Fibroblast of the conjunctiva (primary cell): ENCODE measurements around the gene RFC1.
"Not testable (repeated sequence)": the region's sequence is repeated elsewhere in the genome, so short reads cannot be mapped to it uniquely, and the experiment has no call there.

ENCODE experiments used
- DNase-seq: peaks from one replicate; pipeline ENCODE4 v3.0.0-alpha.2; 2010; ENCODE audit warnings: low read depth

The RFC1 gene

DNA sequence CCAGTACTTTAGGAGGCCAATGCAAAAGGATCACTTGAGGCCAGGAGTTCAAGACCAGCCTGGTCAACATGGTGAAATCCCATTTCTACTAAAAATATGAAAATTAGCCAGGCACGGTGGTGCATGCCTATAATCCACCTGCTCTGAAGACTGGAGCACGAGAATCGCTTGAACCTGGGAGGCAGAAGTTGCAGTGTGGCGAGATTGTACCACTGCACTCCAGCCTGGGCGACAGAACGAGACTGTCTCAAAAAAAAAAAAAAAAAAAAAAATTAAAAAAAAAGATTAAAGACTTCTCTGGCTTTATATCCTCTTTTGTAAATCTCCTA, 13.0 kb downstream of the RFC1 start:
- DNase-seq, result not testable (repeated sequence)

DNA sequence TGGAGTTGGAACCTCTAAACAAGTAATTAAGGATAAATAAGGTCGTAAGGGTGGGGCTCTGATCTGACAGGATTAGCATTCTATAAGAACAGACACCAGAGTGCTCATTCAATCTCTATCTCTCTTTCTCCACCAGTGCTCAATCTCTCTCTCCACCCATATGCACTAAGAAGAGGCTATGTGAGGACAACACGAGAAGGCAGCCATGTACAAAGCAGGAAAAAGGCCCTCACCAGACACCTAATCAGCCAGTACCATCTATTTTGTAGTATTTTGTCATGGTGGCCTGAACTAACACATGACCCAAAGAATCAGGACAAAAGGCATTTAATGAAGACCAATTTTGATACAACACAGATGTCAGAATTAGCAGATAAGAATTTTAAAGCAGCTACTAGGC, 16.8 kb downstream of the RFC1 start:
- no peak for DNase-seq

DNA sequence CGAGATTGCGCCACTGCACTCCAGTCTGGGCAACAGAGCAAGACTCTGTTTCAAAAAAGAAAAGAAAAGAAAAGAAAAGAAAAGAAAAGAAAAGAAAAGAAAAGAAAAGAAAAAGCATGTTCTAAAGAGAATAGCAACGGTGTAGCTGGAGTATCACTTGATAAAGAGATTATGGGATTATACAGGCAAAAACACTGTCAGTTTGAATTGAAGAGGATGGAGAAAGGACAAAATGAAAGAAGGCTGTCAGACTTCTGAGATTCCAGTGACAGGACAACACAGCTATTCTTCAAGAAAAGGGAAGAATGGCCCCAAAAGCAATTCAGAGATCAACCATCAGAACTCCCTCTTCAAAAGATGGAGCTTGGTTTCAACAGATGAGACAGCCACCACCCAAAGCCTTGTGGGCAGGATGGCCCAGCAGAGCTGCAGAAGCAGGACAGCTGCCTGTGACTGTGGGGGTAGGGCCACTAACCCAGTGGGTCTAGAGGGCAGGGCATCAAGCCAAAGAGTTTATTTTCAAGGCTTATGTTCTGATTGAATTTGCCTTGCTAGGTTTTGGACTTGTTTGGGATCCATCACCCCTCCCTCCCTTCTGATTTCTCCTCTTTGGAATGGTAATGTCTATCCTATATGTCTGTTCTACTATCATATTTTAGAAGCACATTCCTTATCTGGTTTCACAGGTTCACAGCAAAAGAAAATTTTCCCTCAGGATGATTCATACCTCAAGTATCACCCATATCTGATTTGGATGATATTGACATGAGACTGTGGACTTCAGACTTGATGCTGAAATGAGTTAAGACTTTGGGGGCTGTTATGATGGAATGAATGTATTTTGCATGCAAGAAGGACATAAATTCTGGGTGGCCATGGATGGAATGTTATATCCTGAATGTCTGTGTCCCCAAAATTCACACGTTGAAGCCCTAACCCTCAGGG, 17.5 kb downstream of the RFC1 start:
- DNase-seq, result no peak

DNA sequence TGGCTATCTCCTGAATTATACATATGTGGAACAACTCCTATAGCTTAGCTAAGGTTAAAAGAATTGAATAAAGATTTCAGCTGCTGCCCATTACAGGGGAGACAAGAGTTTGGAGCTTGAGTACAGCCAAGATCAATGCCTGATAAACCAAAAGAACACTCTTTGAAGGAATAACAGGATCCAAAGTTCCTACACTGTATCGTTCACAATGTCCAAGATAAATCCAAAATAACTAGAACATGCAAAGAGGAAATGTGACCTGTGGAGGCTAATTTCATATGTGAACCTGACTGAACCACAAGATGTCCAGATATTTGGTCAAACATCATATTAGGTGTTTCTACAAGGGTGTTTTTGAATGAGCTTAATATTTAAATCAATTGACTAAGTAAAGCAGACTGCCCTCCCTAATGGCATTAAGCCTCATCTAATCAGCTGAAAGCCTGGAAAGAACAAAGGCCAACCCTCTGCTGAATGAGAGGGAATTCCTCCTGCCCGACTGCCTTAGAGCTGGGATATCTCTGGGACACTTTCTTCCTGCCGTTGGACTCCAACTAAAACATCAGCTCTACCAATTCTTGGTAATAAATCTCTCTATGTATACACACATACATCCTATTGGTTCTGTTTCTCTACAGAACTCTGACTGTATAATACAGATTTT, 19.2 kb downstream of the RFC1 start:
- DNase-seq, result no peak

DNA sequence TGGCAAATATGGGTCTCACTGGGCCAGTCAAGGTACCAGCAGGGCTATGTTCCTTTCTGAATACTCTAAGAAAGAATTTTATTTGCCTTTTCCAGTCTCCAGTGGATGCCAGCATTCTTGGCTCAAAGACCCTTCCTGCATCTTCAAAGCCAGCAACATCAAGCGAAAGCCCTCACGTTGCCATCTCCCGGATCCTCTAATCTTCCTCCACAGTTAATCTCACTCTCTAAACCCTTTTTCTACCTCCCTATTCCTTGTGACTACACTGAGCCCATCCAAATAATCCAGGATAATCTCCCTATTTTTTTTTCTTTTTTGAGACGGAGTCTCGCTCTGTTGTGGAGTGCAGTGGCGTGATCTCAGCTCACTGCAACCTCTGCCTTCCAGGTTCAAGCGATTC, 23.4 kb downstream of the RFC1 start:
- no peak for DNase-seq

DNA sequence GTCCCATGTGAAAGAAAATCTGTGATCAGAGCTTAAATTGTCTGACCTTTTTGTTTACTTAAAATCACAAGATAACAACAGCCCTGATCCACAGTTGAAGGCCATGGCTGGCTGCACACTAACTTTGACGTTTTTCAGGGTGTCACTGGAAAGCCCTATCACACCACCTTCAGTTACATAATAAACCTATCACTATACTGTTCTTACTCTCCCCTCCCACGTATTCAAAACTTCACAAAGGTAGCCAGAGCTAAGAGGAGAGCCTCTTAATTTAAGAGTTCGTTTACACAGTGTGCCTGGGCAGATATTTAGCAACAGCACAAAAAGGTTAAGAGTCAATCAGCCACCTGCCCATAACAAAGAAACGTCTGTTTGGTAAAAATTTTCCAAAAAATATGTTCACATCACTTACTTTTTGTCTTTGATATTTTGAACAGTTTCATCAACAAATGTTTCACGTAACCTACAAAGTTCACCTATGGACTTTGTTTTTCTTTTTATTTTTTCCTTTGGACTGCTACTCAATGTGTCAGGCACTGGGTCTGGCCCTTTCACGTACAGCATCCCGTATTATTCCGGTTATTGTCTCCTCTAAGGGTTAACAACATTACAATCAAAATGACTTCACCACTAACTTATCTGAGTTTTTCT, 25.0 kb downstream of the RFC1 start:
- DNase-seq, result no peak

DNA sequence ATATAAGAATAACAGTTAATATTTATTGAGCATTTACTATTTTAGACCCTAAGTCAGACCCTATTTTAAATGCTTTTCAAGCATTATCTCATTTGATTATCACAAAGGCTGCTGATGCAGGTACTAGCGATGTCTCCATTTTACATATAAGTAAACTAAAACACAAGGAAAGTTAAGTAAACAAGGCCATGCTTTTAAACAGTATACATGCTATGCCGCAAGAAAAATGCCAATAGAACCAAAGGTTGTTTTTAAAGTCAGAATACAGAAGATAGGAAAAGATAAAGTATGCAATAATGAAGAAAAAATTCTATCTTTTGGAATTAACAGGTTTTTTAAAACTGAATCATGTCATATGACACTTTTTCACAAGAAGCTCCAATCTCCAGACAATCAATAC, 26.2 kb downstream of the RFC1 start:
- DNase-seq, result no peak

DNA sequence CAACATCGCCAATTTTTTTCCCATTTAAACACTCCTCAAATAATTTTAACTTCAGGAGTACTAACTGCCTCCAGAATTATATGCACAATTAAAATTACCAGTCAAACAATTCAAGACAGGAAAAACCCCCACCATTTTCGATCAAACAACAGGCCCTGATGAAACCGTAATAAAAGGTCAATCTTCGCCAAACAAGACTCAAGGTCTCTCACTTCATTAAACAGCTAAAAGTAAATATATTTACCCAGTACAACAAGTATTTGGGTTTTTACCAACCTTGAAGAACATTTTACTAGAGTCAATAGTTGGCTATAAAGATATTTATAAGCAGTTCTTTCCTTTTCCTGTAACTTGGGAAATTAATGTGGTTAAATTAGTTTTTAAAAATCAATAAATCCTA, 28.3 kb downstream of the RFC1 start:
- DNase-seq, result no peak

DNA sequence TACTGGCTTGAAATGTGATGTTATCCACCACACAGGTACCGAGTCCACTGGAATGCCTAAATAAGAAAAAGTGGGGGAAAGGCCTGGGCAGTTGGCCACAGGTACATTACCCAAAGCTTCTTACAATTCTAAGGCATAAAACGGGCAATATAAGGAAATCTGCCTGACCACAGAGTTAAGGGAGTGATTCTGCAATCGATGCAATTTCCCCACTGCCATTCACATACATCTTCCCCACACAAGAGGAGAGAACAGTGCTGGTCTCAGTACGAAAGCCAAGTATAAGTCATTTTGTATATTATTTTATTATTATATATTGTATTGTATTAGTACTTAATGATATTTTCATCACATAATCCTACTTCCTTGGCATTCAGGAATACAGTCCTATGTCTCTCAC, 30.6 kb downstream of the RFC1 start:
- DNase-seq, result no peak

DNA sequence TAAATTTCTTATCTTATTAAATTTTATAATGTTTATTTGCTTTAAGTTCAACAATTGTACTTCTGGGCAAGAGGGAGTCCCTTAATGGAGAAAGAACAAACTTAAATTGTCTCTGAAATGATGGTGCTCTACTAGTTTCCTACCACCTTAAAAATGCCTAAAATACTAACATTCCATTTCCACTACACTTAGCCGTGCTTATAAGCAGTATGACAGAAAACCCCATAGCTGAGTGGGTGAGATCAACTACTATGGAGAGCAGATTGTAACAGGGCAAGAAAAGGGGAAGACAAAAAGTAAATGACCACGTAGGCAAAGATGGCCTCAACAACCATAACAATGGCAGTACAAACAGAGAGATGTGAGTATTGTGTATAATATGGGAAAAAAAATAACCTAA, 35.0 kb downstream of the RFC1 start:
- DNase-seq, result no peak

DNA sequence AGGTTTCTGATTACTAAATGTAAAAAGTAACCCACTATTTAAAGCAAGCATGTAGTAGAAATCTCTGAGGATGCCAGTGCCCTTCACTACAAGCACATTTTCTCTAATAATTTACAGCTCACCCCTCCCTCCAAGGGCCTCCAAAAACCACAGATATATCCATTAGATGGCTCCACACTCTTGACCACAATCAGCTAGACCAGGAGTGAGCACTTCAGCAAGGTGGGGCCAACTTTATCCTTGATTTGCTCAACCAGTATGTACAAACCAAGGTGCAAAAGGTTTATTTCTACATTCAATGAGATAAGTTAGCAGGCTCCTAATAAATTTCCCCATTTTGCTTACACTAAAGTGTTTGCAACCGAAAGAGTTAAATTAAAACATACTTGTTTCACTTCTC, 35.8 kb downstream of the RFC1 start:
- no peak for DNase-seq

DNA sequence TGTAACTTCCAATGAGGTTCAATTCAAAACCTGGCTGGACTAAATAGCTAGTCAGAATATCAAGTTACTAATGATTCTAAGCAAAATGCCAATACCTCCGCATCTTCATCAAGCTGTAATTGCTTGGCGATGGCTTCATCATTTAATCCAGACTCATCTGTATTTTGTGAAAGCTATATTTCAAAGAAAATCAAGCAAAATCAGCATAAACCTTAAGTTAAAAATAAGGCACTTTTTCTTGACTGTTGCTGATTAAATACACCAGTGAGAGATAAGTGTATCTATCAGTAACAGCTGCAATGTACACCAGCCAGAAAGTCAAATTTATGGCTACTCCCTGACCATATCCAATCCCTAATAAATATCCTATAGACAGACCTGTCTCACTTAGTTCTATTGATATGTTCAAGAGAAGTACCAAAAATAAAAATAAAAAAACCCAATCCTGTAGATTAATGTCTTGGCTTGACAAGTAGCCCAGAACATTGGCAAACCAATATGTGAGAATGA, 39.6 kb downstream of the RFC1 start:
- no peak for DNase-seq

DNA sequence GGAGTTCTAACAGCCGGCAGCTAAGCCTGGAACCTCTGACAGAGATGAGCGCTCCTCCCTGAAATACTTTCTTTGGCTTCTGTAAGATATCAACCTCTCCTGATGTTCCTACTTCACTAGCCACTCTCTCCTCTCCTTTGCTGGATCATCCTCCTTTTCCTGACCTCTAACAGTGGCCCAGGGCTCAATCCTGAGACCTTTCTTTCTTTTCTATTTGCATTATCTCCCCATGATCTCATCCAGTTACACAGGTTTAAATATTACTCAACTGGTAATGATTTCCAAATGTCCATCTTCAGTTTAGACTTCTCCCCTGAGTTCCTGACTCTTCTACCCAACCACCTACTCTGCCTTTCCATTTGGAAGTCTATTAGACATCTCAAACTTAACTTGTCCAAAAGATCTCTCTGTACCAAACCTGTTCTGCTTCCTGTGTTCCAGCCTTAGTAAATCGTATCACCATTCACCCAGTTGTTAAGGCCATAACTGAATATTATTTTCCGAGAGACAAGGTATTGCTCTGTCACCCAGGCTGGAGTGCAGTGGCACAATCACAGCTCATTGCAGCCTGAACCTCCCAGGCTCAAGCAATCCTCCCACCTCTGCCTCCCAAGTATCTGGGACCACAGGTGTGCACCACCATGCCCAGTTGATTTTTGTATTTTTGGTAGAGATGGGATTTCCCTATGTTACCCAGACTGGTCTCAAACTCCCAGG, 41.1 kb downstream of the RFC1 start:
- no peak for DNase-seq

DNA sequence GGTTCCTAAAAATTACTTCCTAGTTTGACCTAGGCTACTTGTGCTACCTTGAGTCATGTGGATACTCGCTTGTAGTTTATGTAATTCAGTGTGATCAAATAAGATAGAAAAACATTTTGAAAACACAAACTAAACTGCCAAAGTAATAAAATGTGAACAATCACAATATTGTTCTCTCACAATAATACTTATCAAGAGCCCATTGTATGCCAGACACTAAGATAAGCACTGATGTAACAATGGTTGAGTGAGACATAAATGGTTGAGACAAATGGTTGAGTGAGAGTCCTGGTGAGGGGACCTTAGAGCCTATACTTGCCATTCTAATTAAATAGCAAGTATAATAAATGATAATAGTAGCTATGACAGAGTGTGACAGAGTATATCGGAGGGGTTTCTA, 41.7 kb downstream of the RFC1 start:
- DNase-seq, result no peak

DNA sequence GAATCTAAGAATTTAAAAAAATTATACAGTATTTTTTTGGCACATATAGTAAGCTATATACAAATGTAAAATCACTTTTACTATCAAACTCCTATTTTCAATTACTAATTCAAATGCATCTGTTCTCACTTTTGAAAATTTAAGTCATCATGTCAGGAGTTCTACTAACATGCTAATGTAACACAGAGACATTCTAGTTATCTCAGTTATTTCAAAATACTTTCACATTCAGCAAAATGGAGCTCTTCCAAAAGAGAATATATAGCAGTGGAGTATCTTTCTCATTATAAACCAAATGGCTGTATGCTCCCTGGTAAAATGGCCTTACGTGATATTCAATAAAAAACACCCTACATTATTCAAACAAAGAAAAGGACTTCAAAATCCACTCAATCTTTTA, 42.3 kb downstream of the RFC1 start:
- no peak for DNase-seq

DNA sequence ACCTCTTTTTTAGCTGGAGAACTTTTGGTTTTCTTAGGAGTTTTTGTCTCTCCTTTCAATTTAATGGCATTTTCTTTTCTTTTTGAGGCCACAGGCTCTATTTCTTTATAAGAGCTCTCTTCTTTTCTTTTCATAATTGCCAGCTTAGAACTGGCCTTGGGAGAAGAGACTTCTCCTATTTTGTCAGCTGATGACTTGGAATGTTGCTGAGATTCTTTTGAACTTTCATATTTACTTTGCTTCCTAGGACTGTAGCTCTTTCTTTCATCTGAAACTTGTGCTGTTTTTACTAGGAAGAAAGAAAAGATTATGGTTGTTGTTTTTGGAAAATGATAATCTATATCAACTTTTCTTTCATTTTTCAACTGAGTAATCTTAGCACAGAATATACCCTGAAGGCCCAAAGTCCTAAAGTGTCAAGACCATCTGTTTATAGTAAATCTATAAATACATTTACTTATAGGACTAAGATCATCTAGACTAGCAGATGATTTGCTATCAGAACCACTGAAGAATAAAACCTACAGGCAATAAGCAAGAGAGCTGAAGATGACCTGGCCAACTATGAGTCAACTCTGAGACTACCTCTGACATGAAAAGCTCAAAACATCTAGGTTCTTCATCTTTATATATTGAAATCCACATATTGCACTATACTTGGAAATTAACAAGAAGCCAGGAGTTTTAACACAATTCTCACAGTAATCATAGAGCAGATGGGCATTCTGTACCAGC, 45.6 kb downstream of the RFC1 start:
- DNase-seq, result no peak

DNA sequence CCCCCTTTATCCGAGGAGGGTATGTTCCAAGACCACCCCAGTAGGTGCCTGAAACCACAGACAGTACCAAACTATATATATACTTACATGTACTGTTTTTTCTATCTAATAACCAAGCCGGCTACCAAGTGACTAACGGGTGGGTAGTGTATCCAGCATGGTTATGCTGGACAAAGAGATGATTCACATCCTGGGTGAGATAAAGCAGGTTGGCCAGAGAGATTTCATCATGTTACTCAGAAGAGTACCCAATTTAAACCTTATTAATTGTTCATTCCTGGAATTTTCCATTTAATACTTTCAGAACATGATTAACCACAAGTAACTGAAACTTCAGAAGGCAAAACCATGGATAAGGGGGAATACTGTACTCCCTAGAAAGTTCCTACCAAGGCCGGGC, 46.5 kb downstream of the RFC1 start:
- DNase-seq, result peak; percentile 65

DNA sequence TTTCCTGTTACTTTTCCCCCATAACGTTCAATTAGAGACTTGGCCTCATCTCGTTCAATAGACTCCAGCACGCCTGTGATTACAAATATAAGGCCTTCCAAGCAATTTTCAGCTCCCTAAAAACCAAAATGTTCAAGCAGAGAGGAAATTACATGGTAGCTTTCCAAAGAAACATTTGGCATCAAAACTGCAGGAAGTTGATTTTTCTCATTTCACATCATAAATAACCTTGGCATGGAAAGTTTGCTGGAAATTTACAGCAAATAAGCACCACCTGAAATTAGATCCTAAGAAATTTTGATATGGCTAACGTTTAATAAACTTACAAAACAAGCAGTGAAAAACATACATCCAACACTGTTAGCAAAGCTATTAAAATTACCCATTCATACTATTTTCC, 53.3 kb downstream of the RFC1 start:
- no peak for DNase-seq

DNA sequence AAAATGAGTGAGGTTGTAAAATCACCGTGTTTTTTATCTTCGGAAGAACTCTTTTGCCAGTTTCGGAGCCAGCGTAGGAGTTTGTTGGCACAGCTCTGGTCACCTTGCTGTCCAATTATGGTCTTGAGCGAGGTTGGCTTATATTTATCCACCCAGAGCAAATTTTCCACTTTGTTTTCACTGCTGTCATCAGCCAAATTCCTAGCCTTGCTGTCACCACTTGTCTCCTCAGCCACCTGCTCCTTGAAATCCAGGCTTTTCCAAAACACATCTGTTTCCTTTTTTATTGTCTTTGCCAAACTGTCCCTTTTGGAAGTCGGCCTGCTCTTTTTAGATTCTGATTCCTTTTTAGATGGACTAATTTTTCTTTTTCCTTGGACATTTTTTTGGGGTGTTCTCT, 57.6 kb downstream of the RFC1 start:
- no peak for DNase-seq

DNA sequence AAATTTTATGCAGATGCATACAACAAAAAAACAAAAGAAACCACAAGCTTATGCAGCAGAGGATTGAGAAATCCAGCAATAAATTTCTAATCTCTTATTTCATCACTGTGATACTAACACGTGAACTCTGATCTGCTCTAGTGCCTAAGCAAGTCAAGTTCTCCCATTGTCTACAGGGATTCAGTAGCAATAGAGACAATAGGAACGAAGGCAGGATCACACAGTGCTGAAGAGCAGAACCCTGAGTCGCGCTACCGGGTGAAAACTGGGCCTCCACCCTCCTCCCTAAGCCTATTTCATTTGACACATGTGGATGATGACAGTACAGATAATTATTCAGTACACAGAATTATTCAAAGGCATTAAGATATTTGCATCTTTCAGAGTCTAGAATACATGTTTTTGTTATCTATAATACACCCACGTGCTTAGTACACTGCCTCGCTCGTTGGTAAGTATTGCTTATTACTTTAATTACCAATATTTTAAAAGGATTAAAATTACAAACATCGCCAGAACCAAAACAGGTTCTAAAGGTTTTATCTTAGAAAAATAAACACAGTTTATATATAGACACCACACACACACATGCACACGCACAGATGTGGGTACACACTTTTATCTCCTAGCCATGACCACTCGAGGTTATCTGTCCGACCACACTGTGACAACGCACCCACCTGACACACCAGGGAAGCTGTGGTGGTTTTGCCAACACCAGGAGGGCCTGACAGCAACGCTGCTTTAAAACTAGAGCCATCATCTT, 60.1 kb downstream of the RFC1 start:
- DNase-seq, result no peak

DNA sequence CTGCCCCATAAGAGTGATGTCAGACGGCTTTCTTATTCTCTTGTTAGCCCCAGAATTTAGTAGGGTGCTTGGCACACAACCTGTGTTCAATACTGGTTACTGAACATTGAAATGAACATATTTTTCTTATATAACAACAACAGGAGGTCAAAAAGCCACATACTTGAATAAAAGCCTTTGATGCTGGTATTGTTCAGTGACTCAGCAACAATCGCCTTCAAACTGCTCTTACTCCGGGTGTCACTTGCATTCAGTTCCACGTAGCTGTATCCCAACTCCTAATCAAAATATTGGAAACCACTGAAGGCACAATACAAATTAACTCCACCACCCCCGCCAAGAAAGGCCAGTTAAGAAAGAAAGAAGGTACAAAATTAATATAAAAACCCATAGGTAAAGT, 61.5 kb downstream of the RFC1 start:
- no peak for DNase-seq
